WERI-Rb-1 (cell line): Measurements from ENCODE around the gene OR10A5.

Experiments
- DNase-seq: peaks from one replicate; pipeline ENCODE4 v3.0.0-alpha.2; 2020
- H3K27ac ChIP-seq: fragments of 250-450 bp; sonication (Bioruptor Pico); 2 replicates; pipeline ENCODE4 v1.5.1; 2020; ENCODE audit warnings: mild to moderate bottlenecking, moderate library complexity
- H3K27me3 ChIP-seq: fragments of 250-450 bp; sonication (Bioruptor Pico); 2 replicates; pipeline ENCODE4 v1.5.1; 2021; ENCODE audit warnings: mild to moderate bottlenecking, low read depth, moderate library complexity; ENCODE audit not compliant: insufficient read depth, severe bottlenecking
- H3K36me3 ChIP-seq: fragments of 250-450 bp; sonication (Bioruptor Pico); 2 replicates; pipeline ENCODE4 v1.5.1; 2020; ENCODE audit warnings: mild to moderate bottlenecking, moderate library complexity
- H3K4me3 ChIP-seq: 2 replicates; pipeline ENCODE4 v1.5.1; 2011; ENCODE audit warnings: low read depth, mild to moderate bottlenecking, control low read depth, low read length
- H3K9me3 ChIP-seq: fragments of 250-450 bp; sonication (Bioruptor Pico); 2 replicates; pipeline ENCODE4 v1.5.1; 2021; ENCODE audit warnings: mild to moderate bottlenecking, moderate library complexity; ENCODE audit not compliant: severe bottlenecking
- CTCF ChIP-seq: IDR thresholded peaks from 2 replicates; pipeline ENCODE4 v1.5.1; 2011; ENCODE audit warnings: low read depth, mild to moderate bottlenecking, control low read depth, inconsistent platforms, low read length

OR10A5 gene

GRCh38 chr11:6818967-6819366 lies 26.5 kb upstream of the OR10A5 start:
- Histone ChIP-seq H3K36me3 (no peaks in the 10 kb centered on the region), H3K9me3 (no peaks in the 10 kb centered on the region), H3K4me3 (no peak overlapping the region), H3K27me3 (no peaks in the 10 kb centered on the region), H3K27ac (no peak overlapping the region)
- no peak for DNase-seq
- no peak for TF ChIP-seq CTCF

DNA sequence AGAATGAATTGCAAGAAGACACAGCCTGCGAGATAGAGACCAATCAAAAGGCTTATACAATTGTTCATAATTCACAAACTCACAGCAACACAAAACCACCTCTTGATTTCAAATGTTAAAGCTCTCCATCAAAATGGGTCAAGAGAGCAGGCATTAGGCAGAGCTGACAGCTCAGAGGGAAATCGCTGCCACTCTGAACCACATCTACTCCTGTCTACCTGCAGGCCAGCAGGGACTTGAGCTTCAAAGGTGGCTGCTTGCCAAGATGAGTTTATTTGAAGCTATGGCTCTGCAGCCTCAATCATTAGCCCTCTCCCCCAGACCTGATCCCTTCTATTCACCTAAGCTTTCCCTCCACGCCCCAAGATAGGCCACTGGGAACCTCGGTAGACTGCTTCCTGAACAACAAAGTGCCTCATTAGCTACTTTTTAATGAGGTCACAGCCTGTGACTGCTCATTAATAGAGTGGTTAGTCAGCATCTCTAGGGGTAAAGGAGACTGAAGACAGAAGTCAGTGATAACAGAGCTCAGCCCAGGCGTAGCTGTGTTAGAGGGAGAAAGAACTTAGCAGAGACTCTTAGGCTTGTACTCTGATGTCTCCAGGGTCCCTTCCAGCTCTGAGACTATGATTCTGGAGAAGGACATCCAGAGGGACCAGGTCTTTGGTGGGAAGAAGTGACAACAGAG lies 21.2 kb upstream of the OR10A5 start:
- Histone ChIP-seq H3K36me3 (no peaks in the 10 kb centered on the region), H3K27ac (no peak overlapping the region), H3K4me3 (no peak overlapping the region), H3K27me3 (no peaks in the 10 kb centered on the region), H3K9me3 (no peaks in the 10 kb centered on the region)
- no peak for TF ChIP-seq CTCF
- DNase-seq, result no peak

DNA sequence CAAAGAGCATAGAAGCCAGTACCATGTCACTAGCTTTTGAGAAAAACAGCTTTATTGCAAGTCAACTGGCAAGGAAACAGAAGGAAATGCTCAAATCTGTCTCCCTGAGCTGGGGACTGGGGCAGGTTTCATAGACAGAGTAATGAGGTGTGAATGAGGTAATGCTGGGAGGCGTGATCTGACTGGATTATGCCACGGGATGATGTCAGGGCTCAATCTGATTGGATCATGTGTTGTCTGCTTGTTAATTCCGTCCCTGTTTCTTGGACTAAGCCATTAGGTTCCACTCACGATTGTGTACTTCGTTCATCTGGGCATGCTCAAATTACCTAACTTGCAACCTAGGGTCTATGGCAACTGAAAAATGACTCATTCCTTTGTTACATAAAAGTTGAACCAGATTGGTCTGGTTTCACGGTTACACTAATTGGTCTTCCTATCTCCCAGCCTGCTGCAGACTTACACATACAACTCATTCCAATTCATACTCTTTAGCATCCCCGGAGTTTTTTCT lies 20.2 kb upstream of the OR10A5 start:
- no peaks in the 10 kb centered on the region for H3K9me3 ChIP-seq

DNA sequence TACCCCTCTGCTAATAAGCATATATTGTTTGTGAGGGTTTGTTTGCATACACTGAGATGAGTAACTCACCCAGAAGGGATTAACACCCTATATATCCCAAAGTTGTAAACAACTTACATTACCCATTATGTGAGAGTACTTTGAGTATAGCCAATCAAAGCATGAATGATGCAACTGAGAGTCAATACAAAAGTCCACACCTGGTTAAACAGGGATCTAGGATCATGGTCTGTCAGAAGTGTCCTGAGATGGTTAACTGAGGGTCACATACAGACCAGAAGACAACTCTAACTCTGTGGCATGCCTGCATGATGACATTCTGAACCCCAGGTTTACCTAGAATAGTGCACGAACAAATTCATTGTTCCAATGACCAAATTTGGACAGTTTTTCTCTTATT lies 17.4 kb upstream of the OR10A5 start:
- H3K27ac ChIP-seq, result no peak overlapping the region

More for the DNA sequence above, 20.2 kb upstream of the OR10A5 start:
- no peaks in the 10 kb centered on the region for H3K36me3 ChIP-seq
- H3K4me3 ChIP-seq, result no peak overlapping the region
- no peaks in the 10 kb centered on the region for H3K27me3 ChIP-seq
- no peak overlapping the region for H3K27ac ChIP-seq
- DNase-seq, result no peak
- TF ChIP-seq CTCF, result no peak

GRCh38 chr11:6833356-6833755 lies 12.1 kb upstream of the OR10A5 start:
- no peak overlapping the region for H3K27ac ChIP-seq
- H3K4me3 ChIP-seq, result no peak overlapping the region
- TF ChIP-seq CTCF, result no peak
- DNase-seq, result no peak
- H3K36me3 ChIP-seq, result no peaks in the 10 kb centered on the region
- H3K9me3 ChIP-seq, result no peaks in the 10 kb centered on the region
- H3K27me3 ChIP-seq, result no peaks in the 10 kb centered on the region

More for the DNA sequence above, 17.4 kb upstream of the OR10A5 start:
- DNase-seq, result no peak
- no peak overlapping the region for H3K4me3 ChIP-seq
- no peaks in the 10 kb centered on the region for H3K9me3 ChIP-seq
- no peaks in the 10 kb centered on the region for H3K27me3 ChIP-seq
- no peaks in the 10 kb centered on the region for H3K36me3 ChIP-seq
- no peak for TF ChIP-seq CTCF

GRCh38 chr11:6834021-6834420 lies 11.5 kb upstream of the OR10A5 start:
- H3K27me3 ChIP-seq, result no peaks in the 10 kb centered on the region
- no peak overlapping the region for H3K4me3 ChIP-seq
- TF ChIP-seq CTCF, result no peak
- no peaks in the 10 kb centered on the region for H3K9me3 ChIP-seq
- no peak for DNase-seq
- H3K36me3 ChIP-seq, result no peaks in the 10 kb centered on the region
- H3K27ac ChIP-seq, result no peak overlapping the region
